KG1 (cell line): ENCODE measurements around the gene IP6K3.

Experiments used
- DNase-seq: peaks from one replicate; lab custom pipeline; 2025; lab: John Stamatoyannopoulos, UW

IP6K3 gene

DNA sequence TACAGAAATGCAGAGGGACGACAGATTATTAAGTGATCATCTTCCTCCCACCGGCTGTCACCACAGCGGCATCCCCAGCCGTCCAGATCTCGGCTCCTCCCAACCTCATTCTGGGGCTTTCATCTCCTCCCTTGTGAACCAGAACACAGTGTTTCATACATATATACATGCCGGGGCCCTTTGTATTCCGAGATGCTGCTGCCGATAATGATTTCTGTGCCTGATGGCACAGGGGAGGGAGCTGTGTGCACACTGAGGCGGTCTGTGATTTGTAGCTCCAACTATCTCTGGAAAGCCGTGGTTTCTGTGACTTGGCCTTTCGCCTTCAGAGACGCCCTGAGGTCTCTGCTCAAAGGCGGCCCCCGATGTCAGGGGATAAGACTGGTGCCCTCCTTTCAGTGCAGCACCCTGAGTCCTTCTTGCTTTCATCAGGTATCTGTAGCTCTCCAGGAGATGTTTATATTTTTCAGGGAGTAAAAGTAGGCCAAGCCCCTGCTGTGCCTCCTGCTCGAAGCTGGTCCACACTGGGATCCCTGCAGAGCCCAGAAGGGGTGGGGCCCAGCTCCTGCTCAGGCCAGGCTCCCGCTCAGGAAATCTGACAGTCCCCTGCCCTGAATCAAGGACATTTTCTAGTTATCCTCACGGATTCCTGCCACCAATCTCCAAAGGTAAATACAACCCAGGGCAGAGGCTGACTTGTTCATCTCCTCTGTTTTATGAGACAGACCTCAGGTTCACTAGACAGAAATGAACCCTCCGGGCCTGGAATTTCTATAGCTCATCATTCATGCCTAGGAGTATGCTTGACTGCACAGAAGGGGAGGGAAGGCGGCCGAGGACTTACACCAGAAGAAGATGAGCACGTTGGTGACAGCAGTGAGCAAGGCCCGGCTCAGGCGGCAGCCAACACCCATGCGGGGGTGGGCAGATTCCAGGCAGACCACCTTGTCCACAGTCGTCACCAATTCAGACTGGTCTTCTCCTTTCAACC, 31.0 kb upstream of the IP6K3 start:
- DNase-seq = no peak

DNA sequence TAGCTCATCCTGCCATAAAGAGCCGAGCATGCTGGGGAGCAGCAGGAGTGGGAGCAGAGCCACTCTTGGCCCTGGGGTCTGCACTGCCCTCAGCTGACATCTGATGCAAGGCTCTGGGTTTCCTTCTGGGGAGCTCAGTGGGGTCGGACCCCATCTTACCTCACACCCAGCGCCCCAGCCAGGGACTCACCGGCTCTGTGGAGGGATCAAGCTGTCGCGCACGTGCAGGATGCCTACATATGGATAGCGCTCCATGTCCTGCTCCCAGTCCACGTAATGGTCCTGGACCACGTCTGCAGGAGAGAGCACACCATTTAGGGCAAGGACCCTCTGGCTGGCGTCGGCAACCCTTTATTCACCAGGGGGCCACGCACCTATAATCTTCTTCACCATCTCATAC, 30.1 kb upstream of the IP6K3 start:
- DNase-seq = no peak

DNA sequence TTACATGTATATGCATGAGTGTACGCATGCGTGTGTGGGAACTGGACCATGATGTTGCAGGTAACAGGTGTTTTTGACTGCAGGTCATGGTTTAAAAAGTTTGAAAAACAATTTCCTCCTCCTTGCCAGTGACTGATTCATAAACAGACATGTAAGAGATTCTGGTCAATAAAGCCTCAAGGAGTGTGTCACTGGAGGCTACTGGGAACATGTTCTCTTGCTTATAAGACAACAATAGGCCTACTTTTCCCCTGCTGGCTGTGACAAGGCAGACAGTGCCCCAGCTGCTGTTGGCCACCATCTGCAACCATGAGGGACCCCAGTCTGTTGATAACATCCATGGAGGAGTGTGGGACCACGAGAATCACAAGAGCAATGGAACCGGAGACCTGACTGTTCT, 29.5 kb upstream of the IP6K3 start:
- no peak for DNase-seq

DNA sequence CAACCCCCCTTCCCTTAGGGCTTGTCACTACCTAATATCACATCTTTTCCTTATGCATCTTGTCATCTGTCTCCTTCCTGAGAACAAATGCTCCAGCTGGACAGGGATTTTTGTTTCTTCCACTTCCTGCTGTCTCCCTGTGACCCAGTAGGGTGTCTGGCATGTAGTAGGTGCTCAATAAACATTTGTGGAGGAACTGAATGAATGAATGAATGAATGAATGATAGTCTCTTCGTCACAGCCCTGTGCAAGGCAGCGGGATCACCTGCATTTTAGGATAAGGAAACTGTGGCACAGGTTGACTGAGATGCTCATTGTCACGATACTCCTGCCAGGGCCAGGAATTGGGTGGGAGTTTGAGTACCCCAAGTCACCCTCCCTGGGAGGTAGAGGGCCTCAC, 28.1 kb upstream of the IP6K3 start:
- no peak for DNase-seq

DNA sequence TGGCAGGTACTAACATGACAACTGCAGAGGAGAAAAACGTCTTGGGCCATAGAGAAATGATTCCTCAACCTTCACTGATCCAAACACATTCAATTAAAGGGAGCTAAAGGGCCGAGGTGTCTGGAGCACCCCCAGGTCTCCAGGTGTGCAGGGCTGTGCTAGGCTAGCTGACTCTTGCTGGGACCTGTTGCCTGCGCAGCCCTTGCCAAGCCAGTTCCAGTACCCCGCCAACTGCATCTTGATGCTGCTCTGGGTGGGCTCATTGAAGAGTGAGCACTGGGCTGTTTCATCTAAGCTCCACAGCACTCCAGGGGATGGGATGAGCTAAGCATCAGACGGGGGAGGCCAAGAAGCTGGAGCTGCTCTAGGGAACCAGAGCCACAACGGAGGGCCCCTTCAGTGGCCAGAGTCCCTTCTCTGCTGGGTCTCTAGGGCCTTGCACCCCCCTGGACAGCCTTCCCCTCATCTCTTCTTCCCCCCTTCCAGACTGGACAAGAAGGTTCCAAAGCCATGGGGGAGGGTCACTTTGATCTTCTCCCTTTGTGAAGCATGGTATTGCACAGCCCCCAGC, 26.3 kb upstream of the IP6K3 start:
- DNase-seq = no peak

DNA sequence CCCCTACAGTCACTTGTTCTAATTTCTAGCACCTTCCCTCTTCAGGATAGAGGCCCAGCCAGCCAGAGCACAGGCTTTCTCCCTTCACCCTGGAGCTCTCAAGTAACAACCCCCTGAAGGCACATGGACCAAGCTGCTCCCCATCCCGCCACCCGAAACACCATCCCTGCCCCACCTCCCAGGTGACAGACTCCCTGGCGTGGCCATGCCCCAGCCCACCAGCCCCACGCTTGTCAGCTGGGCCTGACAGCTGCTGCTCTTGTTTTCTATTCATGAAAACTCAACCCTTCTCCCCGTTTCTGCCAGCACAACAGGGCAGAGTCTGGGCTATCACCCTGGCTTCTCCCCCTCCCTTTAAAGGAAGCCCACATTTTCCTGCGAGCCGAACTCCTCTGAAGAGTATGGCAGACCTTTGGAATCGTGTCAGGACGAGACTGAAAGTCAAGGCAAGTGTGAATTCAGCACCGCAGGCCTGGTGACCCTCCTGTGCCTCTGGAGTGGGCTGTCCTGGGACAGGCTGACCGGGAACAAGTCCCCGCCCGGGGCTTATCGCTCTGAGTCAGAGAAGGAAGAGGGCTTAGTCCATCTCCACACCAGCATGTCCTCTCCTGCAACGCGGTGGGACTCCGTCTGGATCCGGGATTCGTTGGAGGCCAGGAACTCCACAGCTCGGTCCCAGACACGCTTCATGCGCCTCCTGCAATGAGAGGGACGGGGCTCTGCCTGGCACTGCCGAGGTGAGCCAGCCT, 25.6 kb upstream of the IP6K3 start:
- no peak for DNase-seq

DNA sequence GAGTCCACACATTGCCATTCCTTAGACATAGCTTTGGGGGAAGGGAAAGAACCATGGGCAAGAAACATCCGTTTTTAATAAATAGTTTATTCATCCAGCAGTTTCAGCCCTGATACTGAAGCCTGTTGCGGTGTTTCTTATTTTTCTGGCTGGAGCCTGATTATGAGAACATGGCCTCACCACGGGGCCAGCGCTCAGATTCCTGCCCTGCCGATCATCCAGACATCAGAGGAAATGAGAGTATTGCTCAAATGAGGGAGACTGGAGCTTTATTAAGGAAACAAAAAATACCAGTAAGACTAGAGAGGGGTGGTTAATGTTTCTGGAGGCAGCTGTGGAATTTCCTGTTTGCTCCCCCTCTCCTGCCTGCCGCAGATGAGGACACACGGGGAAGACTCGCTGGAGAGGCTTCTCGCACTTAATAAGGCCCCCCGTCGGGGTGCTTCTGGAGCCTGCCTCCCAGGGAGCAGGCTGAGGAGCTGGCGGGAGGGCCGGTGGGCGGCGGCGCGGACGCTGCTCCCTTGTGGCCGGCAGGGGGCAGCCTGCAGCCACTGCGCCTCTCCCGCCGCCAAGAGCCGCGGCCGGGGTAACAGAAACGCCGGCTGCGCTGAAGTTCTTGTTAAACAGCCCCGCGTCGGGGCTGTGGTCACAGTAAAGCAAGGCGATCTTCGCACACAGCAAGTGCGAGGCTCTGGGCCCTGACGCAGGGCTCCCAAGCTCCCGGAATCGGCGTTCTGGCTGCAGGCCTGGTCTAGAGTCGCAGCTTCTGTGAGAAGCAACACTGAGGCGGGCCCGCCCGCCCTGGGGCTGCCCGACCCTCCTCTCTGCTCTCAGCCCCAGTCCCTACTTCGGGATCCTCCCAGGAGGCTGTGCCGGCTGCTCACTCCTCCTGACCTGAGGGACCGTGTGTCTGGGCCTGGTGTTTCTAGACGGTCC, 24.7 kb upstream of the IP6K3 start:
- peak; percentile 36 for DNase-seq

DNA sequence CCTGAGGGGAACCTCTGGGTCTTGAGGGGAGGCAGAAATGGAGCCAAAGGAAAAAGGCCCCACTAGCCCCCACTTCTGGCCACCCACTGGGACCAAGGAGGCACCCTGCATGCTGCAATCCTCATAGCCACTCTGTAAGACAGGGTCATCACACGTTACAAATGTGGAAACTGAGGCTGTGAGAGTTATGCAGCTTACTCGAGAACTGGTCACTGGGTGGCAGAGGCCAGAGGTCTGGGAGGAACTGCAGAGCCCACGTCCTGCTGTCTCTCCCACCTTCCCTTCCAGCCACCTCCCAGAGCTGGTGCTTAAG, 24.1 kb upstream of the IP6K3 start:
- no peak for DNase-seq

DNA sequence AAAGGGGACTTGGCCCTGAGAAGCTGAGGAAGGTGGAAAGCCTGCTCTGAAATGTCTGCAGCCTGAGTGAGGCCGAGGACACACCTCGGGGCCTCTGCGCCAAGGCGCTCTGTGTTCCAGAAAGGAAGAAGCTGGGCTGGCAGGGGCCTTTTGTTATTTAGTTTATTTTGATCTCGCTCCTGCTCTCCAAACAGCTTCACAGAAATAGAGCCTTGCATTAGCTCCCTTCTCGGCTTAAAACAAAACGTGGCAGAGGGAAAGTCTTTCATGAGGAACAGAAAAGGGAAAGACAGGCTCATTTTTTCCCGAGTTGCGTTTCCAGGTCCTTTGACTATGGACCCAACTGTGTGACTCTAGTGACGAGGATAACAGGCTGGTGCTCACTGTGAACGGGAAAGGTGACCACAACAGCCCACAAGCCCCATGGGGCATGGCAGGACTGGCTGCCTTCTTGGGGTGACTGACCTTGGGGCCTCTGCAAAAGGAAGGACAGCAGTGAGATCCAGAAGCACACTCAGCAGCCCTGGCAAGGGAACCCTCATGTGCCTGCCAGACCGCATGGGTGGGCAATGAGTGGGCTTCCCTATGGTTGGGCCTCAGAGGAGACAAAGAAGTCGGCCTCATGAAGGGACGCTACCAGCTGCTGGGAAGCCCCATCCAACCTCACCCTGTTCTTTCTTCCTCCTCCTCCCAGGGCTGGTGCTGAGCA, 23.6 kb upstream of the IP6K3 start:
- no peak for DNase-seq

DNA sequence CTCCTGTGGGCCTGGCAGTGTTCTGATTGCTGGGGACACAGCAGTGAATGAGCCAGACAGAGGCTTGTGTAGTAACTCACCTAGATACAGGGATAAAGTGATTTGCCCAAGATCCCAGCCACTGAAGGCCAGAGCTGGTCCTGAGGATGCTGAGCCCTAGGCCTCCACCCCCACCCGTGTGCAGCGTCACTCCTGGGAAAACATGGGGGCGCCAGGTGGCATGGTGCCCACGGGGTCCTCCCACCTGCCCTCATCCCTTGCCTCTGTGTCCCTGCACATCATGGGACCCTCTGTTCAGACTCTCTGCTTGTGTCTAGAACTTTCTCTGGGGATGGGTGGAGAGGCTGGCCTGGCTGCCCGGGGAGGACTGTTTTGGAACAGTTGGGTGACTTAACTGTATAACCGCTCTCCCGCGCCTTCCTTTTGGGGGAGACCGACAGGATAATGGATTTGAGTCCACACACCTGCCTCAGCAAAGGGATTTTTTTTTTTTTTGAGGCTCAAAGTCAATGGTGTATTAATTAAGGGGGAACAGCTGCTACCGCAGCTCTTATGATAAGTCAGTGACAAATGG, 22.6 kb upstream of the IP6K3 start:
- DNase-seq = no peak

DNA sequence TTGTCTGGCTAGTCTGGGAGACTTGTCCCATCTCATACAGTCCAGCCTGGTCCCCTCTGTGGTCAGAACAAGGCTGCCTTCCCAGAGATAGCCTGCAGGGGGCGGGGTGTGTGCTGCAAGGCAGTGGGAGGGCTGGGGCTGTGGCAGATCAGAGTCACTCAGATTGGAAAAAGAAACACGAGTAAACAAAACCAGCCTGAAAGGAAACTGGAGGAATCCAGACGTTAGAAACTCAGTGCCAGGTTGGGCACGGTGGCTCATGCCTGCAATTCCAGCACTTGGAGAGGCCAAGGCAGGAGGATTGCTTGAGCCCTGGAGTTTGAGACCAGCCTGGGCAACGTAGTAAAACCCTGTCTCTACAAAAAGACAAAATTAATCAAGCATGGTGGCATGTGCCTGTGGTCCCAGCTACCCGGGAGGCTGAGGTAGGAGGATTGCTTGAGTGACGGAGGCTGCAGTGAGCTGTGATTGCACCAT, 22.0 kb upstream of the IP6K3 start:
- DNase-seq = peak; percentile 24

DNA sequence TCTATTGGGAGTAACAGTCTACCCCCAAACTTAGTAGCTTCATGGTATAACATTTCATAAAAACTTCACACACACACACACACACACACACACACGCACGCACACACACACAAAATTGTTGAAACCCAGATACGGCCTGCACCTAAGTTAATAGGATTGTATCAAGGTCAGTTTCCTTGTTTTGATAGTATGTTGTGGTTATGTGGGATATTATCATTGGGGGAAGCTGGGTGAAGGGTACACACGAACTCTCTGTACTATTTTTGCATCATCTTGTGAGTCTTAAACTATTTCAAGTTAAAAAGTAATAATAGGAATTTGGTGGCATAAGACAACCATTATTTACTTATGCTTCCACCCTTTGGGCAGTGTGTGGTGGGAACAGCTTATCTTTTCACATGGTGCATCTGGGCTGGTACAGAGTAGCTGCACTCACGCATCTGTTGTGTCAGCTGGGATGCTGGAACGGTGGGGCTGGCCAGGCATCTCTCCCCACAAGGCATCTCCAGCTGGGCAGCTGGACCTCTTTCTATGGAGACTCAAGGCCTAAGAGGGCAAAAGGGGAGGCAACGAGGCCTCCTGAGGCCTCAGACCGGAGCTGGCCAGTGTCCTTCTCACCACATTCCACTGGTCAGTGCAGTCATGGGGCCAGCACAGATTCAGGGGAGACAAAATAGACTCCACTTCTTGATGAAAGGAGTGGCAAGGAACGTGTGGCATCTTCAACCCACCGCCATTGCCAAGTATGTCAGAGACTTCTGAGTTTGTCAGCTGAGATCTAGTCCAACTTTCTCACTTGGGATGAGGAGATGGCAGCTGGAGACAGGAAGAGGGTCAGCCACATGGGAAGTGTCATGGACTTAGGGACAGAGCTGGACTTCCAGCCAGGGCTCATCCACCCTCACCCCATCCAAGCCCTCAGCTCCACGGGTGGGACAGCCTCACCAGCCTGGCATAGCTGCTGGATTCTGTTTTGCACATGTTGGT, 20.5 kb upstream of the IP6K3 start:
- DNase-seq = no peak

DNA sequence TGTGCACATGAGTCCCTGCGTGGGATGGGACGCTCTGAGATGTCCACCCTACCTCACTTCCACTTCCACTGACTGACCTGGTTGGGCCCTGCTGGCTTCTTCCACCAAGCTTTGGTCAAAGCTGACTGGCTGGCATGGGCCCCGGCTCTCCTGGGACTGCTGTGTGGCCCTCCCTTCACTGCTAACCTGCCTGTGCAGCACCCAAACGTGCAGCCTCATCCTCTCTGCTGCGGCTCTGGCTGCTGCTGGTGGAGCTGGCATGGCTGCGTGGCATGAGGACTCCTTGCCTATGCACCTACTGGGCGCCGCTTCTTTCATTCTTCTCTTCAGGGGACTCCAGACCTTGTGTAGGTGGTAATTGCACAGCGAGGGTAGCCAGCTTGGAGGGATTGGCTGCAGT, 18.7 kb upstream of the IP6K3 start:
- no peak for DNase-seq

DNA sequence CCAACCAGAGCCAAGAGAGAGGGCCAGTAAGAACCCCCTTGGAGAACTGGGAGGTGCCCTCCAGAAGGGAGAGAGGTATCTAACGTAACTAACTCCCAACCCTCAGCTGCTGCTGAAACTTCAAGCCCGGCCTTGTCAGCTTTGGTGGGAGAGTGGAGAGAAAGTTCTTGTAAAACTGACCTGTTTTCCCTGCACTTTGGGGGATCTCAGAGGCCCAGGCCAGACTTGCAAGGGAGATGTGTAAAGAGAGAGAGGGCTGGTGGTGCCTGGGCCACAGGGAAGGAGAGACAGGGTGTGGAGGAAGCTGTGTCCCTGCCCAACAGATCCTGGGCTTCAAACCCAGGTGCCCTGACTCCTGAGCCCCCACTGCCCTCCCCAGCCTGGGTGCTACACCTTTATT, 17.3 kb upstream of the IP6K3 start:
- DNase-seq = no peak

DNA sequence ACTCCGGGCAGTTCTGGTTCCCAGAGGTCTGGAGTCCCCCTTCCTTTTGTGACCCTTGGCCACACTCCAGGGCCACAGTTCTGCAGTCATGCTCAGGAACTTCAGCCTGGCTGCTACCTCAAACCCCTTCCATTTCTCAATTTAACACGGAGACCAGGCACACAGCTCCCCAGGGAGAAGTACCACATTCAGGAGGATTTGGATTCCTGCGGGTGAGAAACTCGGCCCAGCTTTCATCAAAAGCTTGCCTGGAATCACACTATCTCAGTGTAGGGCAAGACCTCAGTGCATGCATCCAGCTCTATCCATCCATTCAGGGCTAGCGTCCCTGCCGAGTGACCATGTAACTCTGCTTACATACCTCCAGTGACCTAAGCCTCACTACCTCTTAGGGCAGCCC, 16.8 kb upstream of the IP6K3 start:
- DNase-seq = no peak

DNA sequence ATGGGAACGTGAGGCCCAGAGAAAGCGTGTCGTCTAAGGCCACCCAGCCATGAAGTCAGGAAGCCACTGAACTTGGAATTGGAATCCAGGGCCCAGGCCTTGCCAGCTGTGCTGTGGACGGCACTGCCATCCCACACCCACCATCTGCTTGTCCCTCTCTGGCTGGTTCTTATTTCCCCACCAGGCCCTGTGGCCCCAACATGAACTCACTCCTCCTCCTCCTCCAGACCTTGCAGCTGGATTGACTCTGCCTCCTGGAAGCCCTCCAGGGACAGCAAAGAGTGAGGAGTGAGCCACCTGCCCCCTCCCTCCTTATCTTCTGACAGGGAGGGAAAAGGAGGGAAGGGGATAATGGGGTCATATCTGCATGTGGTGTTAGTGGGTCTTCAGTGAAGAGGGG, 16.0 kb upstream of the IP6K3 start:
- no peak for DNase-seq

DNA sequence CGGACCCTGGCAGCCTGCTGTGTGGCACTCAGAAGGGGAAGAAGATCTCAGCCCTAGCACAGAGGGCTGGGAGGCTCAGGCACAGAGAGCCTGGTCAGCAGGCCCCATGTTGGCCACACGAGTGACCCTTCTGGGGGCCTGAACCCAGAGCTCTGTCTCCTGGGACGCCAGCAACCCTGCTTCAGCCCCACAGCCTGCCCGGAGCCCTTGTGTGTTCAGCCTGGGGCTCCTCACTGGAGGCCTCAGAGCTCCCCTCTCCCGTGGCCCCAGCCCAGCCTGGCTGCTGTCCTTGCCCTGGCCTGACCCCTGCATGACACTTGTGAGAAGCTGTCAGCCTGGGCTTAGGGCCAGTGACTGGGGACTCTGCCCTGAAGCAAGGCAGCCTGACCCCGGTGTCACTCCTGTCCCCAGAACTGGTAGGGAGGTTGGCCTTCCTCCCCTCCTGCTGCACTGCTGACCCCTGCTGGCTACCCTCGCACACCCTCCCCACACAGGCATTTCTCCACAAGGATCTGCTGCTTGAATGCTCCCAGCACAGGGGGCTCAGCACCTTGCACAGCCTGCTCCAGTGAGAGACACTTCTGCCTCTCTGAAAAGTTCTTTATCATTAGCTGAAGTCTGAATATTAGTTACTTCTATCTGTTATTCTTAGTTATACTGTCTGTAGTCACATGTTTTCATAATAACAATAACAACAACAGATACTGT, 15.4 kb upstream of the IP6K3 start:
- peak; percentile 9 for DNase-seq

DNA sequence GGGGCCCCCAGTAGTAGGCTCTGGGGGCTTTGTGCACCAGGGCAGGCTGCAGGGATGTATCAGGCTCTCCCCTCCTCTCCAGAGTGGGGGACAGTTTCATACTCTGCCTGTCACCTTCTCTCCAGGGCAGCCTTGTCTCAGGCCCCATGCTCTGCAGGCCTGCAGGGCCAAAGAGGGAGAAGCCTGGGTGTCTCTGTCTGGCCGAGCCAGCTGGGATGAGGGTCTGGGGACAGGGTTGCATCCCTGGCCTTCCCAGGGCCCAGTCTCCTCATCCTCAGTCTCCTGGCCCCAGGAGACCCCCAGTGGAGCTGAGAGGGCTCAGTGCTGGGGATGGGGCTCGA, 14.8 kb upstream of the IP6K3 start:
- DNase-seq = no peak
